HEK293 (cell line): ENCODE data around the gene TGFBRAP1.

Experiments used
- CTCF ChIA-PET: fragments of 350-600 bp; formaldehyde crosslinking; extraction: SDS; loops from one replicate; lab custom pipeline; 2021; ENCODE audit warnings: antibody characterized with exemption; lab: Yijun Ruan, JAX
- POLR2A ChIA-PET: fragments of 300-600 bp; formaldehyde crosslinking; extraction: SDS; loops from one replicate; lab custom pipeline; 2020; ENCODE audit warnings: antibody characterized with exemption, inconsistent platforms; lab: Yijun Ruan, JAX
- H3K27ac ChIP-seq: fragments of 200-500 bp; sonication (Bioruptor generic); 2 replicates; pipeline ENCODE4 v1.5.1; 2014; ENCODE audit warnings: low read depth, low read length, control low read depth, inconsistent platforms; ENCODE audit errors: extremely low read depth
- H3K36me3 ChIP-seq, 2 experiments: fragments of 200-500 bp in 1 of 2; sonication (Bioruptor generic) in 1 of 2; 1 replicate in 1 of 2; 2 replicates in 1 of 2; pipeline ENCODE4 v1.5.1; 2014 to 2017; ENCODE audit warnings: inconsistent platforms in 2 of 2, low read length in 2 of 2; ENCODE audit not compliant: control insufficient read depth in 2 of 2, insufficient read depth in 1 of 2
- H3K4me1 ChIP-seq: fragments of 200-500 bp; sonication (Bioruptor generic); 2 replicates; pipeline ENCODE4 v1.5.1; 2014; ENCODE audit warnings: mild to moderate bottlenecking, low read length, inconsistent platforms; ENCODE audit not compliant: control insufficient read depth, insufficient read depth
- H3K4me3 ChIP-seq: 2 replicates; pipeline ENCODE4 v1.5.1; 2011; ENCODE audit warnings: low read depth, mild to moderate bottlenecking, control low read depth, low read length, moderate library complexity
- H3K9me3 ChIP-seq: fragments of 200-500 bp; sonication (Bioruptor generic); 2 replicates; pipeline ENCODE4 v1.5.1; 2014; ENCODE audit warnings: low read depth, low read length, inconsistent platforms; ENCODE audit not compliant: control insufficient read depth, insufficient read depth
- GLIS1 ChIP-seq: fragments of 450-650 bp; formaldehyde crosslinking; IDR thresholded peaks from 2 replicates; pipeline ENCODE4 v1.5.1; 2016; ENCODE audit warnings: missing biosample characterization, missing genetic modification characterization
- HOXC10 ChIP-seq: sonication (generic); formaldehyde crosslinking; IDR thresholded peaks from 2 replicates; pipeline ENCODE4 v1.8.1; 2023; ENCODE audit warnings: mild to moderate bottlenecking, missing genetic modification reagents
- SALL2 ChIP-seq: fragments of 450-650 bp; formaldehyde crosslinking; IDR thresholded peaks from 2 replicates; pipeline ENCODE4 v1.5.0; 2017; ENCODE audit warnings: missing biosample characterization, mild to moderate bottlenecking, missing genetic modification characterization, borderline replicate concordance
- SCRT1 ChIP-seq: fragments of 450-650 bp; formaldehyde crosslinking; IDR thresholded peaks from 2 replicates; pipeline ENCODE4 v1.5.1; 2016; ENCODE audit warnings: missing biosample characterization, missing genetic modification characterization, borderline replicate concordance
- ZNF211 ChIP-seq: fragments of 450-650 bp; formaldehyde crosslinking; IDR thresholded peaks from 2 replicates; pipeline ENCODE4 v1.5.1; 2016; ENCODE audit warnings: low read depth, missing biosample characterization, missing genetic modification characterization
- ZNF221 ChIP-seq: fragments of 450-650 bp; formaldehyde crosslinking; IDR thresholded peaks from 2 replicates; pipeline ENCODE4 v1.5.1; 2017; ENCODE audit warnings: missing biosample characterization, missing genetic modification characterization, borderline replicate concordance
- ZNF48 ChIP-seq: fragments of 450-650 bp; formaldehyde crosslinking; IDR thresholded peaks from 2 replicates; pipeline ENCODE4 v1.5.1; 2016; ENCODE audit warnings: missing biosample characterization, missing genetic modification characterization
- ZNF624 ChIP-seq: fragments of 450-650 bp; formaldehyde crosslinking; IDR thresholded peaks from 2 replicates; pipeline ENCODE4 v1.5.1; 2017; ENCODE audit warnings: missing biosample characterization, missing genetic modification characterization
- TF ChIP-seq, protein P1 (sequence below): fragments of 450-650 bp; formaldehyde crosslinking; conservative IDR thresholded peaks from 2 replicates; pipeline ENCODE4 v1.5.1; 2016; ENCODE audit warnings: low read depth, missing biosample characterization, missing genetic modification characterization
- TF ChIP-seq, protein P2 (sequence below): fragments of 450-650 bp; formaldehyde crosslinking; IDR thresholded peaks from 2 replicates; pipeline ENCODE4 v1.5.1; 2016; ENCODE audit warnings: missing biosample characterization, missing genetic modification characterization
- TF ChIP-seq, protein P3 (sequence below): fragments of 450-650 bp; formaldehyde crosslinking; IDR thresholded peaks from 2 replicates; pipeline ENCODE4 v1.5.1; 2016; ENCODE audit warnings: missing biosample characterization, missing genetic modification characterization, borderline replicate concordance

TGFBRAP1 gene

DNA sequence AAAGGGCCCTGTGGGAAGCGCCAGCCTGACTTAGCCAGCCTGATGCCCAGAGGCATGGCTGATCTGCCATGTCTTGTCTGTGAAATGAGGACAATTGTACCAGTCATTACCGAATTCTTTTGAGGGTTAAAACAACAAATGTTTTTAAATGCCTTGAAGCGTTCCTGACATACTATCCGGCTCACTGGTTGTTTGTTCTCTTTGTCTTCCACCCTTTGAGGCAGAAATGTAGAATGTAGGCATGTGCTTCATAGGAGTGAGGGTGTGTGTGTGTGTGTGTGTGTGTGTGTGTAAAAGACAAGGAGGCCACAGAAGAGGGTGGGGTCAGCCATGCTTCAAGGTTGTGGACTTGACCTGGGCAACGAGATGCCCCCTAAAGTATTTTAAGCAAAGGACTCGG is 35.5 kb downstream of the TGFBRAP1 start:
- Histone ChIP-seq H3K4me3 (no peak overlapping the region), H3K36me3 (peaks cover 27 to 58% of the 10 kb centered on the region in 2 experiments), H3K27ac (no peak overlapping the region), H3K9me3 (no peaks in the 10 kb centered on the region), H3K4me1 (no peaks in the 10 kb centered on the region)
- POLR2A ChIA-PET = no interaction called here
- no peak for TF ChIP-seq GLIS1 (tag by site-specific recombination)
- TF ChIP-seq ZNF211 = no peak
- TF ChIP-seq SALL2 (tag by site-specific recombination) = no peak
- no peak for TF ChIP-seq HOXC10
- CTCF ChIA-PET = interaction anchor here (0.7 to 2.8 kb wide), 19 partner anchors 13 to 259 kb away, joined by 3 to 33 read pairs (median 4); no protein-coding TSS in a partner anchor

DNA sequence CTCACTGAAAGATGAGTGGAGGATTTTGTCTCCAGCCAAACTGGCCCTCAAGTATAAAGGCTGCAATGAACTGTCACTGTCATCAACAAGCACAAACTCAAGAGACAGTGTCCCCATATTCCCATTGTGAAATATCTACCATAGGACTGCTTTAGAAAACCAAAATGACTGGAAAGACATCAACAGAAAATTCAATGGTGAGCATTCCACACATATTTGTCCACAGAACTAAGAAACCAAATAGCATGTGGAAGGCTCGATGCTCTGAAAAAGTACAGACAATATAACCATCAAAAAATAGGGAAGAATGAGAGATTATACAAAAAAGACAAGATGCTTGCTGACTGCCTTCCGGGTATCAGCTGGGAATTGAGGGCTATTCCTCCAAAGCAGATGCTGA is 37.6 kb downstream of the TGFBRAP1 start:
- no peaks in the 10 kb centered on the region for H3K9me3 ChIP-seq
- TF ChIP-seq ZNF221 (tag by site-specific recombination) (no peak), ZNF624 (no peak), GLIS1 (tag by site-specific recombination) (no peak), SCRT1 (tag by site-specific recombination) (no peak), ZNF48 (tag by site-specific recombination) (no peak)
- TF ChIP-seq, protein P1, sequence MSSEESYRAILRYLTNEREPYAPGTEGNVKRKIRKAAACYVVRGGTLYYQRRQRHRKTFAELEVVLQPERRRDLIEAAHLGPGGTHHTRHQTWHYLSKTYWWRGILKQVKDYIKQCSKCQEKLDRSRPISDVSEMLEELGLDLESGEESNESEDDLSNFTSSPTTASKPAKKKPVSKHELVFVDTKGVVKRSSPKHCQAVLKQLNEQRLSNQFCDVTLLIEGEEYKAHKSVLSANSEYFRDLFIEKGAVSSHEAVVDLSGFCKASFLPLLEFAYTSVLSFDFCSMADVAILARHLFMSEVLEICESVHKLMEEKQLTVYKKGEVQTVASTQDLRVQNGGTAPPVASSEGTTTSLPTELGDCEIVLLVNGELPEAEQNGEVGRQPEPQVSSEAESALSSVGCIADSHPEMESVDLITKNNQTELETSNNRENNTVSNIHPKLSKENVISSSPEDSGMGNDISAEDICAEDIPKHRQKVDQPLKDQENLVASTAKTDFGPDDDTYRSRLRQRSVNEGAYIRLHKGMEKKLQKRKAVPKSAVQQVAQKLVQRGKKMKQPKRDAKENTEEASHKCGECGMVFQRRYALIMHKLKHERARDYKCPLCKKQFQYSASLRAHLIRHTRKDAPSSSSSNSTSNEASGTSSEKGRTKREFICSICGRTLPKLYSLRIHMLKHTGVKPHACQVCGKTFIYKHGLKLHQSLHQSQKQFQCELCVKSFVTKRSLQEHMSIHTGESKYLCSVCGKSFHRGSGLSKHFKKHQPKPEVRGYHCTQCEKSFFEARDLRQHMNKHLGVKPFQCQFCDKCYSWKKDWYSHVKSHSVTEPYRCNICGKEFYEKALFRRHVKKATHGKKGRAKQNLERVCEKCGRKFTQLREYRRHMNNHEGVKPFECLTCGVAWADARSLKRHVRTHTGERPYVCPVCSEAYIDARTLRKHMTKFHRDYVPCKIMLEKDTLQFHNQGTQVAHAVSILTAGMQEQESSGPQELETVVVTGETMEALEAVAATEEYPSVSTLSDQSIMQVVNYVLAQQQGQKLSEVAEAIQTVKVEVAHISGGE = no peak
- TF ChIP-seq, protein P2, sequence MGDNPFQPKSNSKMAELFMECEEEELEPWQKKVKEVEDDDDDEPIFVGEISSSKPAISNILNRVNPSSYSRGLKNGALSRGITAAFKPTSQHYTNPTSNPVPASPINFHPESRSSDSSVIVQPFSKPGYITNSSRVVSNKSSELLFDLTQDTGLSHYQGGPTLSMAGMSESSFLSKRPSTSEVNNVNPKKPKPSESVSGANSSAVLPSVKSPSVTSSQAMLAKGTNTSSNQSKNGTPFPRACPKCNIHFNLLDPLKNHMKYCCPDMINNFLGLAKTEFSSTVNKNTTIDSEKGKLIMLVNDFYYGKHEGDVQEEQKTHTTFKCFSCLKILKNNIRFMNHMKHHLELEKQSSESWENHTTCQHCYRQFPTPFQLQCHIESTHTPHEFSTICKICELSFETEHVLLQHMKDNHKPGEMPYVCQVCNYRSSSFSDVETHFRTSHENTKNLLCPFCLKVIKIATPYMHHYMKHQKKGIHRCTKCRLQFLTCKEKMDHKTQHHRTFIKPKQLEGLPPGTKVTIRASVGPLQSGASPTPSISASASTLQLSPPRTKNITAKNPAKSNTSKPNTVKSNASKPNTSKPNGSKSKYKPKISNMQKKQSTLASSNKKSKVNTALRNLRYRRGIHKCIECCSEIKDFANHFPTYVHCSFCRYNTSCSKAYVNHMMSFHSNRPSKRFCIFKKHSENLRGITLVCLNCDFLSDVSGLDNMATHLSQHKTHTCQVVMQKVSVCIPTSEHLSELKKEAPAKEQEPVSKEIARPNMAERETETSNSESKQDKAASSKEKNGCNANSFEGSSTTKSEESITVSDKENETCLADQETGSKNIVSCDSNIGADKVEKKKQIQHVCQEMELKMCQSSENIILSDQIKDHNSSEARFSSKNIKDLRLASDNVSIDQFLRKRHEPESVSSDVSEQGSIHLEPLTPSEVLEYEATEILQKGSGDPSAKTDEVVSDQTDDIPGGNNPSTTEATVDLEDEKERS = no peak
- TF ChIP-seq, protein P3, sequence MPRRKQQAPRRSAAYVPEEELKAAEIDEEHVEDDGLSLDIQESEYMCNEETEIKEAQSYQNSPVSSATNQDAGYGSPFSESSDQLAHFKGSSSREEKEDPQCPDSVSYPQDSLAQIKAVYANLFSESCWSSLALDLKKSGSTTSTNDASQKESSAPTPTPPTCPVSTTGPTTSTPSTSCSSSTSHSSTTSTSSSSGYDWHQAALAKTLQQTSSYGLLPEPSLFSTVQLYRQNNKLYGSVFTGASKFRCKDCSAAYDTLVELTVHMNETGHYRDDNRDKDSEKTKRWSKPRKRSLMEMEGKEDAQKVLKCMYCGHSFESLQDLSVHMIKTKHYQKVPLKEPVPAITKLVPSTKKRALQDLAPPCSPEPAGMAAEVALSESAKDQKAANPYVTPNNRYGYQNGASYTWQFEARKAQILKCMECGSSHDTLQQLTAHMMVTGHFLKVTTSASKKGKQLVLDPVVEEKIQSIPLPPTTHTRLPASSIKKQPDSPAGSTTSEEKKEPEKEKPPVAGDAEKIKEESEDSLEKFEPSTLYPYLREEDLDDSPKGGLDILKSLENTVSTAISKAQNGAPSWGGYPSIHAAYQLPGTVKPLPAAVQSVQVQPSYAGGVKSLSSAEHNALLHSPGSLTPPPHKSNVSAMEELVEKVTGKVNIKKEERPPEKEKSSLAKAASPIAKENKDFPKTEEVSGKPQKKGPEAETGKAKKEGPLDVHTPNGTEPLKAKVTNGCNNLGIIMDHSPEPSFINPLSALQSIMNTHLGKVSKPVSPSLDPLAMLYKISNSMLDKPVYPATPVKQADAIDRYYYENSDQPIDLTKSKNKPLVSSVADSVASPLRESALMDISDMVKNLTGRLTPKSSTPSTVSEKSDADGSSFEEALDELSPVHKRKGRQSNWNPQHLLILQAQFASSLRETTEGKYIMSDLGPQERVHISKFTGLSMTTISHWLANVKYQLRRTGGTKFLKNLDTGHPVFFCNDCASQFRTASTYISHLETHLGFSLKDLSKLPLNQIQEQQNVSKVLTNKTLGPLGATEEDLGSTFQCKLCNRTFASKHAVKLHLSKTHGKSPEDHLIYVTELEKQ (tag by site-specific recombination) = no peak
- POLR2A ChIA-PET = no interaction called here
- H3K36me3 ChIP-seq = peaks cover 27 to 51% of the 10 kb centered on the region in 2 experiments
- CTCF ChIA-PET = interaction anchor here (1.0 kb wide), 1 partner anchor 13 kb away, joined by 3 read pairs; no protein-coding TSS in a partner anchor
- H3K4me1 ChIP-seq = no peaks in the 10 kb centered on the region
- no peak overlapping the region for H3K27ac ChIP-seq
- no peak overlapping the region for H3K4me3 ChIP-seq
